HepG2 (cell line): Measurements from ENCODE around the gene SLC51B. TPM values are rescaled to one million over a fixed set of nuclear protein-coding genes. Genes with fewer than 3 reads are reported as not detected.

ENCODE experiments used
- ARID5B ChIP-seq: IDR thresholded peaks from 2 replicates; pipeline ENCODE4 v1.4.0; 2020; ENCODE audit warnings: mild to moderate bottlenecking, missing genetic modification reagents
- CBX1 ChIP-seq: IDR thresholded peaks from one replicate; pipeline ENCODE4 v1.6.1; 2016; ENCODE audit warnings: antibody characterized with exemption, low read depth
- GPN1 ChIP-seq: sonication (generic); formaldehyde crosslinking; IDR thresholded peaks from 2 replicates; pipeline ENCODE4 v1.5.1; 2020; ENCODE audit warnings: missing genetic modification reagents, borderline replicate concordance
- HCFC1 ChIP-seq: fragments of 150-350 bp; IDR thresholded peaks from 2 replicates; pipeline ENCODE4 v1.6.1; 2014; ENCODE audit warnings: low read depth, low read length
- NCOR1 ChIP-seq: fragments of 200-600 bp; sonication (generic); IDR thresholded peaks from 2 replicates; pipeline ENCODE4 v1.7.0; 2017; ENCODE audit warnings: antibody characterized with exemption, low read length, borderline replicate concordance
- NFKBIZ ChIP-seq: IDR thresholded peaks from 2 replicates; pipeline ENCODE4 v1.6.1; 2018; ENCODE audit warnings: missing genetic modification reagents, missing compliant biosample characterization
- PBX3 ChIP-seq: sonication (generic); formaldehyde crosslinking; IDR thresholded peaks from 2 replicates; pipeline ENCODE4 v1.8.1; 2023; ENCODE audit warnings: missing genetic modification reagents, inconsistent platforms, borderline replicate concordance
- POLR2G ChIP-seq: fragments of 200-400 bp; formaldehyde crosslinking; IDR thresholded peaks from 2 replicates; pipeline ENCODE4 v1.6.1; 2018; ENCODE audit warnings: mild to moderate bottlenecking, low read depth, low read length, moderate library complexity
- PRDM4 ChIP-seq: sonication (generic); formaldehyde crosslinking; IDR thresholded peaks from 2 replicates; pipeline ENCODE4 v1.9.0; 2021; ENCODE audit warnings: missing genetic modification reagents, borderline replicate concordance
- SIX4 ChIP-seq: sonication (generic); formaldehyde crosslinking; IDR thresholded peaks from 2 replicates; pipeline ENCODE4 v1.4.0; 2020; ENCODE audit warnings: missing genetic modification reagents
- SNAI1 ChIP-seq: sonication (generic); formaldehyde crosslinking; IDR thresholded peaks from 2 replicates; pipeline ENCODE4 v1.5.0; 2020; ENCODE audit warnings: mild to moderate bottlenecking, missing genetic modification reagents, borderline replicate concordance
- SOX5 ChIP-seq: IDR thresholded peaks from 2 replicates; pipeline ENCODE4 v1.6.1; 2016; ENCODE audit warnings: borderline replicate concordance
- TEAD2 ChIP-seq: sonication (generic); formaldehyde crosslinking; IDR thresholded peaks from 2 replicates; pipeline ENCODE4 v1.9.0; 2021; ENCODE audit warnings: missing genetic modification reagents
- YEATS2 ChIP-seq: sonication (generic); formaldehyde crosslinking; IDR thresholded peaks from 2 replicates; pipeline ENCODE4 v1.4.0; 2020; ENCODE audit warnings: missing genetic modification reagents, borderline replicate concordance
- ZNF367 ChIP-seq: sonication (generic); formaldehyde crosslinking; IDR thresholded peaks from 2 replicates; pipeline ENCODE4 v1.4.0; 2020; ENCODE audit warnings: missing genetic modification reagents, borderline replicate concordance
- ZNF382 ChIP-seq: sonication (generic); formaldehyde crosslinking; IDR thresholded peaks from 2 replicates; pipeline ENCODE4 v1.5.0; 2020; ENCODE audit warnings: missing genetic modification reagents, mild to moderate bottlenecking, borderline replicate concordance
- ZNF547 ChIP-seq: sonication (generic); formaldehyde crosslinking; IDR thresholded peaks from 2 replicates; pipeline ENCODE4 v1.5.1; 2020; ENCODE audit warnings: mild to moderate bottlenecking, missing genetic modification reagents
- ZSCAN30 ChIP-seq: sonication (generic); formaldehyde crosslinking; IDR thresholded peaks from 2 replicates; pipeline ENCODE4 v1.5.0; 2020; ENCODE audit warnings: mild to moderate bottlenecking, missing genetic modification reagents
- ZSCAN31 ChIP-seq: sonication (generic); formaldehyde crosslinking; IDR thresholded peaks from 2 replicates; pipeline ENCODE4 v1.5.0; 2020; ENCODE audit warnings: low read depth, mild to moderate bottlenecking, missing genetic modification reagents
- ZXDC ChIP-seq: sonication (generic); formaldehyde crosslinking; IDR thresholded peaks from 2 replicates; pipeline ENCODE4 v1.5.0; 2020; ENCODE audit warnings: mild to moderate bottlenecking, missing genetic modification reagents
- polyA plus RNA-seq, 8 experiments: library from polyadenylated mRNA; depleted of rRNA in 3 of 8; stranded (reverse) in 7 of 8; unstranded in 1 of 8; fragments of >200 nt; fragmentation: Illumina TruSeq in 4 of 8; extraction: Trizol in 4 of 8; gene quantifications; 2 replicates each; pipeline versions ENCODE4 v1.2.1 to v1.2.3, GENCODE V29; 2011 to 2016; ENCODE audit warnings: low read depth in 4 of 8, missing spikeins in 1 of 8, mixed read lengths in 1 of 8; ENCODE audit not compliant: insufficient read depth in 1 of 8
- total RNA-seq, 5 experiments: library from RNA; depleted of rRNA; stranded (reverse); fragments of >200 nt; fragmentation: Illumina TruSeq; extraction: Trizol; gene quantifications; 2 replicates each; pipeline ENCODE4 v1.2.3, GENCODE V29; 2016; ENCODE audit warnings: low read depth in 1 of 5

Gene SLC51B
- total and polyA plus RNA-seq, 2 of the 13 experiments (the other 11 are each of a cell fraction or from before 2014, with no cell fraction given), result 14.9 to 17.1 TPM

- TF ChIP-seq ARID5B (peak; percentile 88), ZSCAN30 (CRISPR knock-in tag) (no peak), NCOR1 (peak; percentile 74), SOX5 (CRISPR knock-in tag) (peak; percentile 77; the same call in 1 of the 2 replicates), YEATS2 (peak; percentile 33; the same call in 1 of the 2 replicates), ZNF367 (CRISPR knock-in tag) (no peak), PBX3 (no peak), ZNF547 (no peak), POLR2G (peak; percentile 38; the same call in 1 of the 2 replicates), HCFC1 (no peak), SNAI1 (CRISPR knock-in tag) (no peak), PRDM4 (CRISPR knock-in tag) (no peak), CBX1 (no peak), TEAD2 (CRISPR knock-in tag) (no peak), NFKBIZ (CRISPR knock-in tag) (peak; percentile 94), ZSCAN31 (no peak), SIX4 (CRISPR knock-in tag) (peak; percentile 76; the same call in 1 of the 2 replicates), ZXDC (CRISPR knock-in tag) (no peak), GPN1 (CRISPR knock-in tag) (no peak), ZNF382 (CRISPR knock-in tag) (no peak)
Measured at GRCh38 chr15:65056868-65057548, 11.8 kb downstream of the SLC51B start (continued).
